IgD-negative memory B cell (primary cell): Measurements from ENCODE around the gene HAPLN2. TPM values are rescaled to one million over a fixed set of nuclear protein-coding genes. Genes with fewer than 3 reads are reported as not detected.

Source experiments
- H3K27ac Mint-ChIP-seq, 3 donors: one replicate each; pipeline ENCODE4 v1.8.0; 2020 to 2022; ENCODE audit warnings: mild to moderate bottlenecking in 3 of 3, mixed read lengths in 3 of 3, moderate library complexity in 1 of 3
- H3K27me3 Mint-ChIP-seq: one replicate; pipeline ENCODE4 v1.8.0; 2021; ENCODE audit warnings: mixed read lengths
- H3K36me3 Mint-ChIP-seq: one replicate; pipeline ENCODE4 v1.8.0; 2020; ENCODE audit warnings: mild to moderate bottlenecking, mixed read lengths
- H3K4me1 Mint-ChIP-seq, 3 donors: one replicate each; pipeline ENCODE4 v1.8.0; 2020 to 2022; ENCODE audit warnings: mixed read lengths in 3 of 3, mild to moderate bottlenecking in 1 of 3
- H3K4me3 Mint-ChIP-seq, 4 donors: one replicate each; pipeline ENCODE4 v1.8.0; 2020 to 2022; ENCODE audit warnings: mild to moderate bottlenecking in 4 of 4, mixed read lengths in 4 of 4, moderate library complexity in 3 of 4
- H3K9me3 Mint-ChIP-seq, 3 donors: one replicate each; pipeline ENCODE4 v1.8.0; 2020 to 2021; ENCODE audit warnings: mixed read lengths in 3 of 3, mild to moderate bottlenecking in 1 of 3
- polyA plus RNA-seq: library from polyadenylated mRNA; unstranded; fragments of 300-500 nt; fragmentation: Illumina TruSeq; gene quantifications from one replicate; pipeline ENCODE4 v1.2.3, GENCODE V29; 2021

HAPLN2 gene
- polyA plus RNA-seq, 1 donor from 2014 or later, result not detected

- H3K9me3 Mint-ChIP-seq, result no peaks in the 10 kb centered on the region
- no peaks in the 10 kb centered on the region for H3K36me3 Mint-ChIP-seq
- peaks cover 42 to 64% (median 56%) of the 10 kb centered on the region in 3 donors for H3K4me1 Mint-ChIP-seq
- peak overlapping the region; percentile 5 to 90 (median 52) for H3K27ac Mint-ChIP-seq
- H3K4me3 Mint-ChIP-seq, result peak overlapping the region in 3 of 4 donors; percentile 46 to 80 (median 77)
- no peaks in the 10 kb centered on the region for H3K27me3 Mint-ChIP-seq
These were observed 45.0 kb downstream of the HAPLN2 start for GRCh38 chr1:156664046-156664766.

GRCh38 chr1:156664767-156665411, 45.7 kb downstream of the HAPLN2 start:
- Mint-ChIP-seq H3K4me1 (peaks cover 35 to 57% (median 50%) of the 10 kb centered on the region in 3 donors), H3K27ac (peak overlapping the region in 2 of 3 donors; percentile 5 to 52), H3K4me3 (peak overlapping the region in 3 of 4 donors; percentile 46 to 80 (median 77)), H3K9me3 (no peaks in the 10 kb centered on the region), H3K27me3 (no peaks in the 10 kb centered on the region), H3K36me3 (no peaks in the 10 kb centered on the region)

GRCh38 chr1:156665539-156665938, 46.3 kb downstream of the HAPLN2 start:
- H3K4me3 Mint-ChIP-seq, result peak overlapping the region in 2 of 4 donors; percentile 77 to 86
- H3K9me3 Mint-ChIP-seq, result no peaks in the 10 kb centered on the region
- H3K27me3 Mint-ChIP-seq, result no peaks in the 10 kb centered on the region
- H3K4me1 Mint-ChIP-seq, result peaks cover 34 to 52% (median 45%) of the 10 kb centered on the region in 3 donors
- H3K36me3 Mint-ChIP-seq, result no peaks in the 10 kb centered on the region
- peak overlapping the region in 2 of 3 donors; percentile 22 to 80 for H3K27ac Mint-ChIP-seq

GRCh38 chr1:156666862-156667609, 47.8 kb downstream of the HAPLN2 start:
- Mint-ChIP-seq H3K27me3 (peaks cover 6% of the 10 kb centered on the region), H3K4me3 (peak overlapping the region in 1 of 4 donors; percentile 91), H3K36me3 (peaks cover 4% of the 10 kb centered on the region), H3K9me3 (no peaks in the 10 kb centered on the region), H3K4me1 (peaks cover 31 to 40% (median 32%) of the 10 kb centered on the region in 3 donors), H3K27ac (peak overlapping the region in 1 of 3 donors; percentile 13)

GRCh38 chr1:156667610-156667967, 48.4 kb downstream of the HAPLN2 start:
- Mint-ChIP-seq H3K9me3 (no peaks in the 10 kb centered on the region), H3K4me3 (peak overlapping the region in 1 of 4 donors; percentile 91), H3K27ac (no peak overlapping the region), H3K36me3 (peaks cover 8% of the 10 kb centered on the region), H3K27me3 (peaks cover 6% of the 10 kb centered on the region), H3K4me1 (peaks cover 28 to 36% (median 30%) of the 10 kb centered on the region in 3 donors)

GRCh38 chr1:156667968-156668709, 48.9 kb downstream of the HAPLN2 start:
- no peak overlapping the region for H3K4me3 Mint-ChIP-seq
- H3K27me3 Mint-ChIP-seq, result peaks cover 6% of the 10 kb centered on the region
- H3K9me3 Mint-ChIP-seq, result no peaks in the 10 kb centered on the region
- no peak overlapping the region for H3K27ac Mint-ChIP-seq
- H3K36me3 Mint-ChIP-seq, result peaks cover 8% of the 10 kb centered on the region
- H3K4me1 Mint-ChIP-seq, result peaks cover 25 to 32% (median 25%) of the 10 kb centered on the region in 3 donors

GRCh38 chr1:156668801-156669637, 49.8 kb downstream of the HAPLN2 start:
- no peak overlapping the region for H3K4me3 Mint-ChIP-seq

GRCh38 chr1:156669794-156670193, 50.6 kb downstream of the HAPLN2 start:
- no peaks in the 10 kb centered on the region for H3K9me3 Mint-ChIP-seq
- peaks cover 8% of the 10 kb centered on the region for H3K36me3 Mint-ChIP-seq
- H3K27me3 Mint-ChIP-seq, result peaks cover 6% of the 10 kb centered on the region
- H3K27ac Mint-ChIP-seq, result no peak overlapping the region
- H3K4me1 Mint-ChIP-seq, result peaks cover 14 to 19% (median 17%) of the 10 kb centered on the region in 3 donors
- no peak overlapping the region for H3K4me3 Mint-ChIP-seq

More at GRCh38 chr1:156668801-156669637, 49.8 kb downstream of the HAPLN2 start:
- Mint-ChIP-seq H3K9me3 (no peaks in the 10 kb centered on the region), H3K27ac (no peak overlapping the region), H3K36me3 (peaks cover 8% of the 10 kb centered on the region), H3K27me3 (peaks cover 6% of the 10 kb centered on the region), H3K4me1 (peaks cover 22 to 25% (median 23%) of the 10 kb centered on the region in 3 donors)

- Mint-ChIP-seq H3K36me3 (peaks cover 8% of the 10 kb centered on the region), H3K4me3 (no peak overlapping the region), H3K27ac (no peak overlapping the region), H3K4me1 (peaks cover 11 to 17% (median 13%) of the 10 kb centered on the region in 3 donors), H3K27me3 (peaks cover 7% of the 10 kb centered on the region), H3K9me3 (no peaks in the 10 kb centered on the region)
These were observed 51.1 kb downstream of the HAPLN2 start for GRCh38 chr1:156670359-156670758.

GRCh38 chr1:156670791-156671190, 51.6 kb downstream of the HAPLN2 start:
- Mint-ChIP-seq H3K4me1 (peaks cover 6 to 12% (median 8%) of the 10 kb centered on the region in 3 donors), H3K36me3 (peaks cover 8% of the 10 kb centered on the region), H3K27me3 (peaks cover 10% of the 10 kb centered on the region), H3K4me3 (peak overlapping the region in 1 of 4 donors; percentile 52), H3K9me3 (no peaks in the 10 kb centered on the region), H3K27ac (no peak overlapping the region)

- Mint-ChIP-seq H3K36me3 (peaks cover 8% of the 10 kb centered on the region), H3K27me3 (peaks cover 14% of the 10 kb centered on the region), H3K4me3 (no peak overlapping the region), H3K4me1 (peaks cover 2 to 11% (median 3%) of the 10 kb centered on the region in 3 donors), H3K9me3 (no peaks in the 10 kb centered on the region), H3K27ac (no peak overlapping the region)
These were observed 52.6 kb downstream of the HAPLN2 start for GRCh38 chr1:156671804-156672203.

GRCh38 chr1:156673387-156674121, 54.3 kb downstream of the HAPLN2 start:
- no peaks in the 10 kb centered on the region for H3K9me3 Mint-ChIP-seq
- no peak overlapping the region for H3K4me3 Mint-ChIP-seq
- no peak overlapping the region for H3K27ac Mint-ChIP-seq
- H3K36me3 Mint-ChIP-seq, result peaks cover 8% of the 10 kb centered on the region
- H3K4me1 Mint-ChIP-seq, result peaks cover 4 to 19% (median 10%) of the 10 kb centered on the region in 3 donors
- H3K27me3 Mint-ChIP-seq, result peaks cover 28% of the 10 kb centered on the region
